Measurements from ENCODE around the gene PPP4R2. TPM values are rescaled to one million over a fixed set of nuclear protein-coding genes. Genes with fewer than 3 reads are reported as not detected.

The PPP4R2 gene
- total and polyA plus RNA-seq, 10 donors = 12.2 to 94.7 (median 54.2) TPM

DNA sequence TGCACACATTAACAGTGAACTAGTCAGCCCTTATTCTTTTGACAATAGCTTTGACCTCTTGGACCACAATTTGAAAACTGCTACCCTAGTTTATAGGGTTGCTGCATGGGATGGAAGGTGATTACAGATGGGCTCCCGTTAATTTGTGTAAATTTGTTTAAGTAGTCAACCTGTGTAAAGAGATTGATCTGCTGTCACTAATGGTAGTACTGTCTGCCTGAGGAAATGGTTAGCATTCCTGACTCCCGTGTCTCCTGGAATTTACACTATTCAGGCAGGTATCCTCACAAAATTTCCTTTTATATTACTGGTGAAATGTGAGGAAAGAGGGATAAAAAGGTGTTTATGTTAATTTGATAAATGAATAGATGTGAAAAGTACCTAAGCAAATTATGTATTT lies 49.6 kb downstream of the PPP4R2 start:
- H3K36me3 ChIP-seq = peaks cover 0 to 35% (median 17%) of the 10 kb centered on the region in 6 donors
- H3K4me1 ChIP-seq = peaks cover 0 to 84% (median 41%) of the 10 kb centered on the region in 6 donors
- DNase-seq = no peak
- no peak overlapping the region for H3K4me3 ChIP-seq
- no peaks in the 10 kb centered on the region for H3K27me3 ChIP-seq (replicated peaks in 1 of 7)
- intact Hi-C loops (cut with DNase I; ENCODE audit: low total_unique reads) = no loop called here
- 61 to 86% (median 77%) methylated on average over 2 of the region's 2 CpGs for WGBS, 5 donors
- TF ChIP-seq POLR2AphosphoS5 (IDR thresholded peaks at IDR 0.05) = no peak
- no peak for TF ChIP-seq POLR2A (IDR thresholded peaks at IDR 0.05)
- TF ChIP-seq, protein P1, sequence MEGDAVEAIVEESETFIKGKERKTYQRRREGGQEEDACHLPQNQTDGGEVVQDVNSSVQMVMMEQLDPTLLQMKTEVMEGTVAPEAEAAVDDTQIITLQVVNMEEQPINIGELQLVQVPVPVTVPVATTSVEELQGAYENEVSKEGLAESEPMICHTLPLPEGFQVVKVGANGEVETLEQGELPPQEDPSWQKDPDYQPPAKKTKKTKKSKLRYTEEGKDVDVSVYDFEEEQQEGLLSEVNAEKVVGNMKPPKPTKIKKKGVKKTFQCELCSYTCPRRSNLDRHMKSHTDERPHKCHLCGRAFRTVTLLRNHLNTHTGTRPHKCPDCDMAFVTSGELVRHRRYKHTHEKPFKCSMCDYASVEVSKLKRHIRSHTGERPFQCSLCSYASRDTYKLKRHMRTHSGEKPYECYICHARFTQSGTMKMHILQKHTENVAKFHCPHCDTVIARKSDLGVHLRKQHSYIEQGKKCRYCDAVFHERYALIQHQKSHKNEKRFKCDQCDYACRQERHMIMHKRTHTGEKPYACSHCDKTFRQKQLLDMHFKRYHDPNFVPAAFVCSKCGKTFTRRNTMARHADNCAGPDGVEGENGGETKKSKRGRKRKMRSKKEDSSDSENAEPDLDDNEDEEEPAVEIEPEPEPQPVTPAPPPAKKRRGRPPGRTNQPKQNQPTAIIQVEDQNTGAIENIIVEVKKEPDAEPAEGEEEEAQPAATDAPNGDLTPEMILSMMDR (IDR thresholded peaks at IDR 0.05 in 8 of 11, conservative IDR thresholded peaks at IDR 0.05 in 3 of 11) = no peak
- H3K27ac ChIP-seq = no peak overlapping the region
- no peaks in the 10 kb centered on the region for H3K9me3 ChIP-seq

GRCh38 chr3:73049319-73049718 lies 52.7 kb downstream of the PPP4R2 start:
- Histone ChIP-seq H3K27ac (no peak overlapping the region), H3K4me1 (peaks cover 0 to 69% (median 19%) of the 10 kb centered on the region in 6 donors), H3K36me3 (peaks cover 0 to 48% (median 17%) of the 10 kb centered on the region in 6 donors), H3K9me3 (no peaks in the 10 kb centered on the region), H3K27me3 (replicated peaks in 1 of 7) (no peaks in the 10 kb centered on the region), H3K4me3 (no peak overlapping the region)
- DNase-seq = no peak
- no peak for TF ChIP-seq POLR2AphosphoS5 (IDR thresholded peaks at IDR 0.05)
- WGBS, 5 donors = 89 to 93% (median 92%) methylated on average over 10 of the region's 10 CpGs
- intact Hi-C loops (cut with DNase I; ENCODE audit: low total_unique reads) = no loop called here

DNA sequence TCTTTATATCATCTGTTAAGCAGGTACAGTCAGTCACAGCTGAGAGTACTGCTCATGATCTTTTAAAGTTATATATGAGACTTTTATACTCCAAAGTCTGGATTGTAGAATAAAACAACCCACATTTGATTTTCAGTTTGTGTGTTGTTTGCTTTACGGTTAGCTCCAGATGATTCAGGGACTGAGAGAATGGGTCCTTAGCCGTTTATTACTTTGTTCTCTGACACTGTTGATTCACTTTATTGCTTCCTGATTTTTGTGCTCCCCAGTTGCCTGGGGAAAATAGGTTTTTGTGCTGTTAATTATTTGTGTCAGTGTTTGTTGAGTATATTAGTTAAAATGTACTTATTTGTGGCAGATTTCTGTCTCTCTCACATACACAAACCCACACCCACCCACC lies 56.2 kb downstream of the PPP4R2 start:
- no peak for DNase-seq
- Histone ChIP-seq H3K4me1 (peaks cover 0 to 54% (median 12%) of the 10 kb centered on the region in 6 donors), H3K27me3 (replicated peaks in 1 of 7) (no peaks in the 10 kb centered on the region), H3K36me3 (peaks cover 0 to 44% (median 14%) of the 10 kb centered on the region in 6 donors), H3K9me3 (no peaks in the 10 kb centered on the region), H3K27ac (no peak overlapping the region), H3K4me3 (no peak overlapping the region)
- intact Hi-C loops (cut with DNase I; ENCODE audit: low total_unique reads) = no loop called here
- 53 to 82% (median 75%) methylated on average over 2 of the region's 2 CpGs for WGBS, 5 donors
- no peak for TF ChIP-seq POLR2A (IDR thresholded peaks at IDR 0.05)
- TF ChIP-seq, protein P1 (IDR thresholded peaks at IDR 0.05 in 8 of 11, conservative IDR thresholded peaks at IDR 0.05 in 3 of 11) = no peak
- no peak for TF ChIP-seq POLR2AphosphoS5 (IDR thresholded peaks at IDR 0.05)

GRCh38 chr3:73055583-73055982 lies 59.0 kb downstream of the PPP4R2 start:
- no peak for DNase-seq
- Histone ChIP-seq H3K4me3 (no peak overlapping the region), H3K36me3 (peaks cover 0 to 32% (median 7%) of the 10 kb centered on the region in 6 donors), H3K27ac (peak overlapping the region in 1 of 8 donors; percentile 32), H3K9me3 (no peaks in the 10 kb centered on the region), H3K4me1 (peaks cover 0 to 42% (median 12%) of the 10 kb centered on the region in 6 donors), H3K27me3 (replicated peaks in 1 of 7) (no peaks in the 10 kb centered on the region)
- TF ChIP-seq POLR2AphosphoS5 (IDR thresholded peaks at IDR 0.05) = no peak
- TF ChIP-seq POLR2A (IDR thresholded peaks at IDR 0.05) = no peak
- TF ChIP-seq, protein P1 (IDR thresholded peaks at IDR 0.05 in 8 of 11, conservative IDR thresholded peaks at IDR 0.05 in 3 of 11) = no peak
- WGBS, 5 donors = 75 to 83% (median 76%) methylated on average over 8 of the region's 8 CpGs
- intact Hi-C loops (cut with DNase I; ENCODE audit: low total_unique reads) = loop anchor here (5.0 kb wide), 1 partner anchor 113 kb away; no protein-coding TSS in a partner anchor
